HG03432 (cell line): ENCODE data around the gene AMBRA1.
"Not testable (repeated sequence)": the region's sequence is repeated elsewhere in the genome, so short reads cannot be mapped to it uniquely, and the experiment has no call there.

ENCODE experiments used
- ATAC-seq: cut with Tn5 transposase; IDR thresholded peaks from one replicate; pipeline ENCODE4 v1.9.1; 2021; ENCODE audit warnings: mild to moderate bottlenecking, moderate library complexity; ENCODE audit not compliant: unreplicated experiment

Gene AMBRA1

DNA sequence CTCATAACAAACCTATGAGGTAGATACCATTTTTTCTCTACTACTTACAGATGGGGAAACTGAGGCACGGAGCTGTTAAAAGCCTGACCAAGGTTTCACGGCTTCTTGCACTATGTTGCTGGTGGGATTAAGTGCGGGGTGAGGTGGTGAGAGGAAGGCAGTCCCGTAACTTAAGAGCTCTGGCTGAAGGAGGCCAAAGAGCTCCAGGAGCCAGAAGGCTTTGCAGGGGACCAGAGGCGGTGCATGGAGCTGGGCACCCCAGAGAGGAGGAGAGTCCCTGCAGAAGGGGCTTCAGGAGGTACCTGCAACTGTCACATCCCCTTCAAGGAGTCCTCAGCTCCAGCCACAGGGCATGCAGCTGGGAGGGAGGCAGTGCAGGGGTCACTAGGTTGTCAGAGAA lies 206.4 kb downstream of the AMBRA1 start:
- no peak for ATAC-seq

DNA sequence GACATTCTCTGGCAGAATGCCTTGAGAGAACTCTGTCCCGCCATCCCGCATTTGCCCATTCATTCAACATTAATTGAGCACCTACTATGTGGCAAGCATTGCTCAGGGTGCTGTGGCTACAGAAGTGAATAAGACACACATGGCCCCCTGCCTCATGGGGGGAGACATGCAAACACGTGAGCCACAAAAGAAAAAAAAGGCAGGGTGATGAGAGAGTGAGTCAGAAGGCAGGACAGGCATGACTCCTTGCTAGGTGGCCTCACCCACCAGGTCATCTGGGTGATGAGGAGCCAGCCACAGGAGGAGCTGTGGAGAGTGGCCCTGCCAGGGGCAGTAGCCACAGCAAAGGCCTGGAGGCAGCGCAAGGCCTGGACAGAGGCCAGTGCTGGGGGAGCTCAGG lies 207.1 kb downstream of the AMBRA1 start:
- no peak for ATAC-seq

DNA sequence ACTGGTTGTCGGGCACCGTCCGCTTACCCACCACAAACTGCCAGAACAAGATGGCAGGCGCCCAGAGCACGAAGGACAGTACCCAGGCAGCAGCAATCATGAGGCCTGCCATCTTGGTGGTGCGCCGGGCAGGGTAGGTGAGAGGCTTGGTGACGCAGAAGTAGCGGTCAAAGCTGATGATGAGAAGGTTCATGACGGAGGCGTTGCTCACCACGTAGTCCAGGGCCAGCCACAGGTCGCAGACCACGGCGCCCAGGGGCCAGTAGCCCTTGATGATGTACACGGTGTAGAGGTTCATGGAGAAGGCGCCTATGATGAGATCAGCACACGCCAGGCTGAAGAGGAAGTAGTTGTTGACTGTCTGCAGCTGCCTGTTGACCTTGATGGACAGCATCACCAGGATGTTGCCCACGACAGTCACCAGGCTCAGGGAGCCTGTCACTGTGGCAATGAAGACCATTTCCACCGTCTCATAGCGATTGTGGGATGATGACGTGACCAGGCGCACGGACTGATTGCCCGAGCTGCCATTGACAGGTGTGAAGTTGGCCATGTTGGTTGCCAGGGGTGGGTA lies 207.7 kb downstream of the AMBRA1 start:
- no peak for ATAC-seq

DNA sequence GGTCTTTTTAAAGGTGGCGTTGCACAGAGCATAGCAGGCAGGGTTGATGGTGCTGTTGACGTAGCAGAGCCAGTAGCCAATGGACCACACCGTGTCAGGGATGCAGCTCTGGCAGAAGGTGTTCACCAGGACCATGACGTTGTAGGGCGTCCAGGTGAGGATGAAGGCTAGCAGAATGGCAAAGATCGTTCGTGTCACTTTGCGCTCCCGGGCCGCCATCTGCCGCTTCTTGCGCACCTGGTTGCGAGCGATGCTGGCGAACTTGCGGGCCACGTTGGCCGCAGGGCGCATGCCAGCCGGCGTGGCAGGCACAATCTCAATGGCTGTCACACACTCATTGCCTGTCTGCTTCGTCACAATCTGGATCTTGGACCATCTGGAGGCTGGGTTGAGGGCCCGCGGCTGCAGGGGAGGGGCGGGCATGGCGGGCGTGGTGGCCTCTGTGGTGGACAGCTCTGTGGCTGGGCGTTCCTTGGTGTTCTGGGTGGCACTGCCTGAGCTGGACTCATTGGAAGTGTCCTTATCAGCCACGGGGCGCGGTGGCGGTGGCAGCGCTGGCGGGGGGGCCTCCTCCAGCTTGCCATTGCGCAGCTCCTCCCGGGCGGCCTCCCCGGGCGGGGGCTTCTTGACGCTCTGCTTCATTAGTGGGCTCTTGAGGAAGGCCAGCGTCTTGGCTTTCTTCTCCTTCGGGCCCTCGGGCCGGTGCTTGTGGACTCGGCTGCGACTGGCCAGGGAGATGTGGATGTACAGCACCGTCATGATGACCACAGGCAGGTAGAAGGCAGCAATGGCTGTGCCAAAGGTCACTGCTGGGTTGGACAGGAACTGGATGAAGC lies 208.4 kb downstream of the AMBRA1 start:
- no peak for ATAC-seq

DNA sequence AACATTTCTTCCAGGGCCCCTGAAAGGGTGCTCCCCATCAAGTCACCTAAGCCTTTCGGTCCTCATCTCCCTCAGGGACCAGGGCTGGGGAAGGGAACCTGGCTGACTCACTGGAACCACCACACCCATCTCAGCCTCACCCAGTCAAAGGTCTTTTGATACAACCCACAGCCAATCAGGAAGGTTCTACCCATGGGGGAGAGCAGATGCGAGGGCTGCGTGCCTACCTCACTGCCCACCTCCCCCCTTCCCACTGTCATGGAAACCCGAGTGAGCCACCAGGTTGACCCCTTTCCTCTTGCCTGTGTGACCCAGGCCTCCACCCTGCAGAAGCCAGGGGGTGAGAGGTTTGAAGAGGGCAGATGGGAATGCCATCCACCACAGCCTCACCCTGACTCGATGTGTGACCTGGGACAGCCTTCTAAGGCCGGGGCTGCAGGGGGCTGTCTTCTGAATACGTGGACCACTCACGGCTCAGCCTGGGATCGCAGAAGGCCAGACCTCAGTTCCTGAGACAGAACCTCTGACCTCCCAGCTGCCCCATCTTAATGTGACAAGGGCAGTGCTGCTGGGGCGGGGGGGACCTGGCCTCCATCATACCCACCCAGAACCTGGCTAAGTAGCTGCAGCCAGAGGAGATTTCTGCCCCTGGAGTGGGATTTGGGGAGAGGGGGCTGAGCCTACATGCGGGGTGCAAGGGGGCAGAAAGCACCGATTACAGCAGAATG lies 209.7 kb downstream of the AMBRA1 start:
- no peak for ATAC-seq

DNA sequence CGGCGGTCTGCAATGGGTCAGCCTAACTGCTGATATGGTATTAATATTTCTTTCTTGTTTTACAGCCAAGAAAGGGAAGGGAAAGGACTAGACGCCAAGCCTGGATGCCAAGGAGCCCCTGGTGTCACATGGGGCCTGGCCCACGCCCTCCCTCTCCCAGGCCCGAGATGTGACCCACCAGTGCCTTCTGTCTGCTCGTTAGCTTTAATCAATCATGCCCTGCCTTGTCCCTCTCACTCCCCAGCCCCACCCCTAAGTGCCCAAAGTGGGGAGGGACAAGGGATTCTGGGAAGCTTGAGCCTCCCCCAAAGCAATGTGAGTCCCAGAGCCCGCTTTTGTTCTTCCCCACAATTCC lies 210.4 kb downstream of the AMBRA1 start:
- no peak for ATAC-seq

DNA sequence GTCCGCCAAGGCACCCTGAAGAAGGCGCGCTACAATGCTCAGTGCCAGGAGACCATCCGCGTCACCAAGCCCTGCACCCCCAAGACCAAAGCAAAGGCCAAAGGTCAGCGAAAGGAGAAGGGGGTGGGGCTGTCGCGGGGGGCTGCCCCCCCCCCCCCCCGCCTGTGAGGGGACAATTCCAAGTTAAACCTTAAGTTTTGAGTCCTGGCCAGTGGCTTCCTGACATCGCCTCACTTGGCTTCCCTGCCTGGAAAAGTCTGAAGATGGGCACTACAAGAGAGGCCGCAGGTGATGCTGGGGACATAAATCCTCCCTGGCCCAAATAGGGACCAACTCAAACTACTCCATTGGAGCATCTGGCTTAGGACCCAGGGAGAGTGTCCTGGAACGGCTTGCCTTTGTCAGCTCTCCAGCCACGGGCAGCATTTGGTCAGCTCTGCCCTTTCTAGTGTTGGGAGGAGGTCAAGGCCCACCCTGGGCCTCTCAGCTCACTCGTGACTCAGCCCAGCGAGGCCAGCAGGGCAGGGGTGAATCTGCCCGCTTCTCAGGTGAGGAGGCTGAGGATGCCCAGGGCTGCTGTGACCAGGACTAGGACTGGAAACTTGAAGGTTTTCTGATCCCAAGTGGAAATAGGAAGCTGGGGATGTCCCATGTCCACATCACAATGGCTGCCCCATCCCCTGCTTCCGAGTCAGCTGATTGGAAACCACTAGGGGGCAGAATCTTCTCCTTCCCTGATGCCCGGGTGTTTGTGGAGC lies 211.0 kb downstream of the AMBRA1 start:
- no peak for ATAC-seq

DNA sequence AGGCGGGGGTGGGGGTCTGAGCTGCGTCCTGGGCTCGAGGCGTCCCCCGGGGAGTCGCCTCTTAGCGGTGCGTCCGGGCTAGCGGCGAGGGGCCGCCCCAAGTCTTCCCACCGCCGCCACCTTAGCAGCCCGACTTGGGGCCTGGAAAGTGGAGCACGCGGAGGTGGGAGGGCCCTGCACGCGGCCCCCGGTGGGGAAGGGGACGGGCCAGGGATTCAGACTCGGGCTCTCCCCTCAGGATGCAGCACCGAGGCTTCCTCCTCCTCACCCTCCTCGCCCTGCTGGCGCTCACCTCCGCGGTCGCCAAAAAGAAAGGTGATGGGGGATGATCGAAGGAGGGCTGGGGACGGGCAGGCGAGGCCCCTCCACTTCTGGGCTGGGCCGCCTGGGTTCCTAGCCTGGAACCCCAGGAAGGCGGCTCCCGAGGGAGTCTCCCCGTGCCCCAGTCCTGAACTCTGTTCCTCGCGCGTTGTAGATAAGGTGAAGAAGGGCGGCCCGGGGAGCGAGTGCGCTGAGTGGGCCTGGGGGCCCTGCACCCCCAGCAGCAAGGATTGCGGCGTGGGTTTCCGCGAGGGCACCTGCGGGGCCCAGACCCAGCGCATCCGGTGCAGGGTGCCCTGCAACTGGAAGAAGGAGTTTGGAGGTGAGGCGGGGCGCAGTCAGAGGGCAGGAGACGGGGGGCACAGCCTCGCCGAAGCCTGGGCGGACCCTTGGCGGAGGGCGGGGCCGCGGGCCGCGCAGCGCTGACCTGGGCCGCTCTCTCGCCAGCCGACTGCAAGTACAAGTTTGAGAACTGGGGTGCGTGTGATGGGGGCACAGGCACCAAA lies 211.8 kb downstream of the AMBRA1 start:
- ATAC-seq, result peak; percentile 13

DNA sequence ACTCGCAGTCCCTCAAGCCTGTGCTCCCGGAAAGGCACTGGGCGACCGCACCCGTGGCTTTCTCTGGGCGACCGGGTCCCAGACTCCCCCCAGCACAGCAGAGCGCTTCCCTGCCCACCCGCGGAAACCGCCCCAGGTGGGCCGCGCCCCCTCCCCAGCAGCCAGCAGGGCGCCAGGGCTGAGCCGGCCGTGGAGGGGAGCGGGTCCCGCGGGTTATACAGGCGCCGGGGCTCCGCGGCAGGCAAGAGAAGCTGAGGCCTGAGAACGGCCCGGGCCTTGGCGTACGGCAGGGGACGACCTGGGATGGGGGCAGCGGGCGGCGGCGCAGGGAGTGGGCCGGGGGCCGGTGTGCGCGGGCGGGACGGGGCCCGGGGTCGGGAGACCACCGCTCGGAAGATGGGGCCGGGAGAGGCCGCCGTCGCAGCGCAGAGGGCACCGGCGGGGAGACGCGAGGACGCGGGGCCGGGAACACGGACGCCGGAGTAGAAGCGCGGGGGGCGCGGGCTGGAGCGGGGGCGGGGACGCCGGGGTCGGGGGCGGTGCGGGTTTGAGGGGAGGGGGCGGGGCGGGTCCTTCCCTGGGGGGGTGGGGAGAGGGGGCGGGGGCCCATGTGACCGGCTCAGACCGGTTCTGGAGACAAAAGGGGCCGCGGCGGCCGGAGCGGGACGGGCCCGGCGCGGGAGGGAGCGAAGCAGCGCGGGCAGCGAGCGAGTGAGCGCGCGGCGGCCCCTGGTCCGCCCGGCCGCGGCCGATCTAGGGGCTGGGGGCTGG lies 212.6 kb downstream of the AMBRA1 start, which contains the start of gene MDK:
MDK (plus strand) TSS at position 622 of the 771 bp plus-strand sequence. CDS start 389 bp downstream, outside the sequence.
- peak; percentile 18 for ATAC-seq

DNA sequence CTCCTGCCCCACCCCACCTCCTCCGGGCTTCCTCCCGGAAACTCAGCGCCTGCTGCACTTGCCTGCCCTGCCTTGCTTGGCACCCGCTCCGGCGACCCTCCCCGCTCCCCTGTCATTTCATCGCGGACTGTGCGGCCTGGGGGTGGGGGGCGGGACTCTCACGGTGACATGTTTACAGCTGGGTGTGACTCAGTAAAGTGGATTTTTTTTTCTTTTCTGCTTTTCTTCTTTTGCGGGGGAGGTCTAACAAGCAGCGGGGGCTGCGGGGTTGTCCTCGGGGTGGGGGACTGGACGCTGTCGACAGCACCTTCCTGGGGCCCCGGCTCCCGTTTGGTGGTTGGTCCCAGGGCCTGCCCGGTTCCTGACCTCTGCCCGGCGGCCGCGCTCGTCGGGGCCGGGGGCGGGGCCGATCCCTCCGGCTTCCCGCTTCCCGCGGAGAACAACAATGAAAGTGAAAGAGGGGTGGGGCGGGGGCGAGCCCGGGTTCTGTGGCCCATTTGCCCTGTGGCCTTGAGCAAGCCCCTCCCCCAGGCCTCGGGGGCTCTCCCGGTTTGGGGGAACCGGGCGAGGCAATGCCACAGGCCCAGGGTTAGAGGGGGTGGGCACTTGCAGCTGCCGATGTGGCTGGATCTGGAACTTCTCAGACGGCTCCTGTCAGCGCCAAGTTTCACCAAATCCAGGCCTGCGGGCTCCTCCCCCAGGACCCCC lies 213.3 kb downstream of the AMBRA1 start:
- peak; percentile 43 for ATAC-seq

DNA sequence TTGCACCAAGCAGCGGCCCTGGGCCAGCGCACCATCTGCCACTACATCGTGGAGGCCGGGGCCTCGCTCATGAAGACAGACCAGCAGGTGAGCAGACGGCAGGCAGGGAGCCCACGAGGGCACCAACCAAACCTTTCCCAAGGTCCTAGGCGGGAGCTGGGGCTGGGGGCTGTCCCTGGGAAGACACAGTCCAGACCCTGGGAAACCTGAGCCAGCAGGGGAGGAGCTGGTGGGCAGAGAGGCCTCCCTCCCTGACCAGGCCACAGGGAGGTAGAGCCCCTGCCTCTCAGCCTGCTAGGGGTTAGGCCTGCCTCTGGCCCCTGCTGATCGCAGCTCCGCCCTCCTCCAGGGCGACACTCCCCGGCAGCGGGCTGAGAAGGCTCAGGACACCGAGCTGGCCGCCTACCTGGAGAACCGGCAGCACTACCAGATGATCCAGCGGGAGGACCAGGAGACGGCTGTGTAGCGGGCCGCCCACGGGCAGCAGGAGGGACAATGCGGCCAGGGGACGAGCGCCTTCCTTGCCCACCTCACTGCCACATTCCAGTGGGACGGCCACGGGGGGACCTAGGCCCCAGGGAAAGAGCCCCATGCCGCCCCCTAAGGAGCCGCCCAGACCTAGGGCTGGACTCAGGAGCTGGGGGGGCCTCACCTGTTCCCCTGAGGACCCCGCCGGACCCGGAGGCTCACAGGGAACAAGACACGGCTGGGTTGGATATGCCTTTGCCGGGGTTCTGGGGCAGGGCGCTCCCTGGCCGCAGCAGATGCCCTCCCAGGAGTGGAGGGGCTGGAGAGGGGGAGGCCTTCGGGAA lies 214.1 kb downstream of the AMBRA1 start:
- not testable (repeated sequence) for ATAC-seq

DNA sequence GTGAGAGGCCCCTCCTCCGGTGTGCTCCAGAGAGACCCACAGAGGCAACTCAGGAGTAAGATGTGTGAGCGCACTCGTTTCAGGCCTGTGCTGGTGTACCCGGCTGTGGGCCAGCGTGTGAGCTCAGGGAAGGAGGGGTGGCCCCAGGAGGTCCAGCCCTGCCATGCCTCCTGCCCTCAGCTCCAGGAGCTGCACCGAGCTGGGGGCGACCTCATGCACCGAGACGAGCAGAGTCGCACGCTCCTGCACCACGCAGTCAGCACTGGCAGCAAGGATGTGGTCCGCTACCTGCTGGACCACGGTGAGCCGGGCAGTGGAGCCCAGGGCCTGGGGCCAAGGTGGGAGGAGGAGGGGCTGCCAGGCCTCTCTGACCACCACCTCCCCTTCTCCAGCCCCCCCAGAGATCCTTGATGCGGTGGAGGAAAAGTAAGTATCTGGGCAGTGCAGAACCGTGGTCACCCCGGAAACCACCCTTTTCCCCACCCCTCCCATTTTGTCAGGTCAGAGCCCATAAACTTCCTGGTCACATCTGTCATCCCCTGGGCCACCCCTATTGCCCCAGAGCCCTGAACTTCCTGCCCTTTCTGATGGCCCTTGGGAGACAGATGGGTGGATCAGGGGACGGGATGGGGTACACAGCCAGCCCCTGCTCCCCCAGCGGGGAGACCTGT lies 214.9 kb downstream of the AMBRA1 start:
- no peak for ATAC-seq

DNA sequence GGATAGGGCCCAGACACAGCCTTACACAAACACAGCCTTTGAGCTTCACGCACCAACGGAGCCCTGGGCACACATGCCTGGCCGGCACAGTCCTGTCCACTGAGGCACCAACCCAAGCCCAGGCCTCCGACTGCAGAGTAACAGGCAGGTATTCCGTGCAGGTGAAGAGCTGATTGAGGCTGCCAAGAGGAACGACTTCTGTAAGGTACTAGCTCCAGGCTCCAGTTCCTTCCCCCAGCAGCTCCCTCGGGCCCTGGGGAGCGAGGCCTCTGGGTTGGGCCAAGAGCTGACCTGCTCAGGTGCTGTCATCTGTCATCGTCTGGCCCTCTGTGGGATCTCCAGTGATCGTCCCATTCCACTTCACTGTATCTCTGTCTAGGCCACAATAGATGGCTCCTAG lies 215.5 kb downstream of the AMBRA1 start:
- no peak for ATAC-seq

DNA sequence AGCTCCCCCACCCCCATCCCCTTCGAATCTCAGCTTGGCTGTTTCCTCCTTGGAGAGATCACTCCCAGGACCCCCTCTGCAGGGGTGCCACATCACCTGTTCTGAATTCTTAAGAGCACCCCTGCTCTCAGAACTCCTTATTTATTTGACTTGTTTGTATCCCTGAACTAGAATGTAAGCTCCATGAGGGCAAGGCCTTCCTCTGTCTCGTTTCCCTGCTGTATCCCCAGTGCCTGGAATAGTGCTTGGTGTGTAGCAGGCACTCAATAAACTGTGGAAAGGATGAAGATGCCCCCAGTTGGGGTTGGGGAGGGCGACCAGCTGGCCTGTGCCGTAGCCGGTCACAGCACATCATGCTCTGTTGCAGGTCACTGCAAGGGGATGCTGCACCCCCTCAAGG lies 216.0 kb downstream of the AMBRA1 start:
- no peak for ATAC-seq

DNA sequence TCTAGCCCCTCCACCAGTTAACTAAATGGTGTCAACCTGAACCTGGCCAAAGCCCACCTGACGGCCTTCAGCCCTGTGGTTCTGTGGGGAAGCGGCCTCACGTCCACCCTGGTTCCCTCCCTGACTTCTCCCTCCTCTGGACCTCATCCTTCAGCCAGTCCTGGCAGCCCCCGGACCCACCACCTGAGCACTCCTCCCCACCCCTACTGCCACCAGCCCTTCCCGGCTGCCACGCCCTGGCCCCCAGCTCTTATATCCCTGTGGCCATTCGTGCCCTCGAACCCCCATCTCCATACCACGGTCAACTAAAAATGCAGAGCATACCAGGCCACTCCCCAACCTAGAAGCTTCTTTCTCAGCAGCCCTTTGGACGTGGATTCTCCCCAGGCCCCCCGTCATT lies 216.5 kb downstream of the AMBRA1 start:
- no peak for ATAC-seq

DNA sequence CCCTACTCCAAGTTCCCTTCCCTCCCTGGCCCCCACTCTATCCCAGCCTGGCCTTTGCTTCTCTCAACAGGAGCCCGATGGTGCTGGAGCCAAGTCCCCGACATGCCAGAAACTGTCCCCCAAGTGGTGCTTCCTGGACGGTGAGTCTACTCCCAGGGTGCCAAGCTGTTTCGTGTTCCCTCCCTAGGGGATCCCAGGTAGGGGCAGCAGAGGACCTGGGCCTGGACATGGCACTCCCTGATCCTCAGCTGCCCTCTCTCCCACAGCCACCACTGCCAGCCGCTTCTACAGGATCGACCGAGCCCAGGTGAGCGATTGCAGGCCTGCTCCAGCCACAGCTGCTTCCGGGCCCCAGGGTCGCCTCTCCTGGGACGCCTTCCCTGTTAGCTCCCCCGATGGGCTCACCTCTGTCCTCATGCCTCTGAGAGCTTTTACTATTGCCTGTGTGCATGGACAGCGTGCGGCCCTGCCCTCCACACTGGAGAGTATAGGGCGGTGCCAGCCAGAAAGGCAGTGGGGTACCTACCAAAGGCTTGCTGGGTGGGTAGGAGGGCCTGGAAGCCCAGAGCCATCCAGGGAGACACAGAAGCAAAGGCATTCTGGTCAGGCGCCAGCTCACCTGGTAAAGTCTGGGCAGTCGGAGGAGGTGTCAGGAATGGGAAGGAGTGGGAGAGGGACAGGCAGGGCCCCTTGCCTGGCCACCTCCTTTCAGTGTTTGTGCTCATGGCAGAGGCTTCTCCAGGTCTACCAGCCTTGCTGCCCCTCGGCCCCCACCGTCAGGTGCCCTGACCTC lies 217.4 kb downstream of the AMBRA1 start:
- no peak for ATAC-seq
